Activated CD4-positive, alpha-beta T cell treated with anti-CD3 and anti-CD28 coated beads for 36 hours (primary cell): ENCODE data around the gene HPSE. TPM values are rescaled to one million over a fixed set of nuclear protein-coding genes. Genes with fewer than 3 reads are reported as not detected.

Experiments used
- ATAC-seq: fragments of 200-7000 bp; cut with Tn5 transposase; one replicate; pipeline ENCODE4 v1.10.0; 2021; ENCODE audit warnings: mild to moderate bottlenecking, moderate library complexity
- CTCF ChIA-PET: fragments of 350-600 bp; sonication (Branson Sonifier 250); formaldehyde crosslinking; loops from one replicate; lab custom pipeline; 2021; ENCODE audit warnings: antibody characterized with exemption; lab: Charles Lee
- POLR2A ChIA-PET: fragments of 350-600 bp; sonication (Branson Sonifier 250); formaldehyde crosslinking; loops from one replicate; lab custom pipeline; 2021; ENCODE audit warnings: antibody characterized with exemption, inconsistent platforms; lab: Charles Lee
- DNase-seq: peaks from one replicate; pipeline ENCODE4 v3.0.0-alpha.2; 2020
- H3K27ac Mint-ChIP-seq: one replicate; pipeline ENCODE4 v1.8.0; 2021; ENCODE audit warnings: mixed read lengths
- H3K27me3 Mint-ChIP-seq: one replicate; pipeline ENCODE4 v1.8.0; 2021; ENCODE audit warnings: mixed read lengths
- H3K36me3 Mint-ChIP-seq: one replicate; pipeline ENCODE4 v1.8.0; 2021; ENCODE audit warnings: low read depth, mixed read lengths
- H3K4me1 Mint-ChIP-seq: one replicate; pipeline ENCODE4 v1.8.0; 2021; ENCODE audit warnings: mixed read lengths
- H3K4me3 Mint-ChIP-seq: one replicate; pipeline ENCODE4 v1.8.0; 2021; ENCODE audit warnings: mild to moderate bottlenecking, moderate library complexity, mixed read lengths
- H3K9me3 Mint-ChIP-seq: one replicate; pipeline ENCODE4 v1.8.0; 2021; ENCODE audit warnings: low read depth, mixed read lengths
- intact Hi-C, 2 experiments: fragments of 100-400 bp; cut with DNase I in 1 of 2; cut with micrococcal nuclease in 1 of 2; formaldehyde crosslinking; loops; one replicate each; pipeline versions ENCODE4 v1.14.2 to v1.15.1; 2022 to 2024; cut with DNase I, micrococcal nuclease
- total RNA-seq, 2 experiments: library from RNA; stranded (reverse); gene quantifications; one replicate each; pipeline ENCODE4 v1.2.3, GENCODE V29; 2021

HPSE gene
- total RNA-seq, result 10 to 100 TPM; 11.4 TPM

GRCh38 chr4:83334425-83335241, at the start of gene HPSE:
Gene HPSE, minus strand, starts transcription at chr4:83334848. Its CDS starts 66 bp downstream, at chr4:83334782.
- DNase-seq, result peak; percentile 80
- intact Hi-C loops, result loop anchor here in 1 of 2 experiments (1.0 kb wide), 1 partner anchor 121 kb away; the partner anchor contains the start of gene HELQ
- H3K9me3 Mint-ChIP-seq, result peaks cover 4% of the 10 kb centered on the region
- peaks cover 13% of the 10 kb centered on the region for H3K27me3 Mint-ChIP-seq
- peaks cover 15% of the 10 kb centered on the region for H3K4me1 Mint-ChIP-seq
- ChIA-PET POLR2A (interaction anchor here (0.6 kb wide), 1 partner anchor 12 kb away, joined by 3 read pairs; no protein-coding TSS in a partner anchor), CTCF (interaction anchor here (0.6 kb wide), 1 partner anchor 25 kb away, joined by 3 read pairs; no protein-coding TSS in a partner anchor)
- peak within 1 kb of the TSS; percentile 87 for H3K27ac Mint-ChIP-seq
- H3K36me3 Mint-ChIP-seq, result peaks cover 5% of the 10 kb centered on the region
- H3K4me3 Mint-ChIP-seq, result peak within 1 kb of the TSS; percentile 81
- peak; percentile 90 for ATAC-seq

- H3K9me3 Mint-ChIP-seq, result peaks cover 5% of the 10 kb centered on the region
- H3K36me3 Mint-ChIP-seq, result peaks cover 5% of the 10 kb centered on the region
- DNase-seq, result peak; percentile 9
- H3K27ac Mint-ChIP-seq, result no peak overlapping the region
- ChIA-PET CTCF (interaction anchor here (1.5 kb wide), 1 partner anchor 26 kb away, joined by 3 read pairs; no protein-coding TSS in a partner anchor), POLR2A (no interaction called here)
- no peak for ATAC-seq
- intact Hi-C loops, result no loop called here
- no peaks in the 10 kb centered on the region for H3K27me3 Mint-ChIP-seq
- no peaks in the 10 kb centered on the region for H3K4me1 Mint-ChIP-seq
- H3K4me3 Mint-ChIP-seq, result no peak overlapping the region
Measured at GRCh38 chr4:83382850-83383249, 48.2 kb upstream of the HPSE start.

DNA sequence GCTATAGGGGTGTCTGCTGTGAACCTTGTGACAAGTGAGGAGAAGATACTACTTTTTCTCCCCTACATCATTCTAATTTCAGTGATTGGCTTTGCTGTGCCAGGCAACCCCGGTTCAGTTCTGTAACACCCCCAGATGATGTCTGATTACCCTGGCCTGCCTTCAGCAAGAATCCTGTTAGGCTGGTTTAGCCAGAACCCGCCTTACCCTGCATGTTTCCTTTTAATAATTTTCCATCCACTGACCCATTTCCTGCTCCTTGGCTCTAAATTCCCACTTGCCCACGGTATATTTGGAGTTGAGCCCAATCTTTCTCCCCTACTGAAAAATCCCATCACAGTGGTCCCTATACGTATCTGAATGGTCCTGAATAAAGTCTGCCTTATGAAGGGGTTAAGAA, 46.5 kb upstream of the HPSE start:
- peaks cover 2% of the 10 kb centered on the region for H3K27me3 Mint-ChIP-seq
- POLR2A ChIA-PET, result no interaction called here
- CTCF ChIA-PET, result no interaction called here

GRCh38 chr4:83378419-83378818, 43.8 kb upstream of the HPSE start:
- H3K27ac Mint-ChIP-seq, result no peak overlapping the region
- CTCF ChIA-PET, result interaction anchor here (1.0 to 1.5 kb wide), 2 partner anchors 10 to 118 kb away, joined by 4 to 8 read pairs; no protein-coding TSS in a partner anchor
- H3K27me3 Mint-ChIP-seq, result peaks cover 4% of the 10 kb centered on the region
- POLR2A ChIA-PET, result no interaction called here
- H3K9me3 Mint-ChIP-seq, result peaks cover 14% of the 10 kb centered on the region
- H3K4me1 Mint-ChIP-seq, result no peaks in the 10 kb centered on the region
- intact Hi-C loops, result no loop called here
- peaks cover 5% of the 10 kb centered on the region for H3K36me3 Mint-ChIP-seq
- DNase-seq (peak; percentile 26), ATAC-seq (no peak)
- H3K4me3 Mint-ChIP-seq, result no peak overlapping the region

More for the DNA sequence above, 46.5 kb upstream of the HPSE start:
- Mint-ChIP-seq H3K27ac (no peak overlapping the region), H3K36me3 (peaks cover 5% of the 10 kb centered on the region), H3K4me1 (no peaks in the 10 kb centered on the region), H3K9me3 (peaks cover 14% of the 10 kb centered on the region), H3K4me3 (no peak overlapping the region)
- no peak for ATAC-seq
- intact Hi-C loops, result no loop called here
- no peak for DNase-seq

GRCh38 chr4:83372931-83373330, 38.3 kb upstream of the HPSE start:
- ChIA-PET POLR2A (no interaction called here), CTCF (interaction anchor here (0.6 to 1.1 kb wide), 2 partner anchors 17 to 285 kb away, joined by 3 to 4 read pairs; no protein-coding TSS in a partner anchor)
- peaks cover 4% of the 10 kb centered on the region for H3K27me3 Mint-ChIP-seq
- no peak overlapping the region for H3K4me3 Mint-ChIP-seq
- intact Hi-C loops, result no loop called here
- DNase-seq, result no peak
- no peaks in the 10 kb centered on the region for H3K36me3 Mint-ChIP-seq
- H3K27ac Mint-ChIP-seq, result no peak overlapping the region
- no peaks in the 10 kb centered on the region for H3K4me1 Mint-ChIP-seq
- H3K9me3 Mint-ChIP-seq, result peaks cover 9% of the 10 kb centered on the region
- ATAC-seq, result no peak

DNA sequence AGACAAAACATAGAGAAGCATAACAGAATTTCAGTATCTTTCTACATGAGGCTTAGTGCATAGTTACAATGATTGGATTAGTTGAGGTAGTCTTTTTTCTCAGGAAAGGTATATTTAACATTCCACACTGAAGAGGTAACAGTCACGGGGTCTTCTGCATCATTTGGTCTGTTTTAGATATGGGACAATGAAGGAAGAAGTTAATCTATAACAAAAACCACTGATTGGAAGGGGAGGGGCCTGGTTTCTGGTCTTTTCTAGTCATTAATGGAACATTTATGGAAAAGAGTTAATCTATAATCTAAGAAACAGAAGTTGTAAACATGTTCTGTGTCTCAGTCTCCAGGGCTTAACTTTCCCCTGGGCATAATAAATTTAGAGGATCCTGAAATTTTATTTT, 37.3 kb upstream of the HPSE start:
- POLR2A ChIA-PET, result no interaction called here
- no peaks in the 10 kb centered on the region for H3K36me3 Mint-ChIP-seq
- H3K9me3 Mint-ChIP-seq, result peaks cover under 1% of the 10 kb centered on the region
- ATAC-seq (no peak), DNase-seq (no peak)
- peaks cover 4% of the 10 kb centered on the region for H3K27me3 Mint-ChIP-seq
- no peak overlapping the region for H3K27ac Mint-ChIP-seq
- H3K4me3 Mint-ChIP-seq, result no peak overlapping the region
- no peaks in the 10 kb centered on the region for H3K4me1 Mint-ChIP-seq
- CTCF ChIA-PET, result no interaction called here
- intact Hi-C loops, result no loop called here

- ATAC-seq (no peak), DNase-seq (no peak)
- Mint-ChIP-seq H3K27ac (no peak overlapping the region), H3K4me3 (no peak overlapping the region), H3K27me3 (peaks cover 3% of the 10 kb centered on the region), H3K36me3 (no peaks in the 10 kb centered on the region), H3K9me3 (no peaks in the 10 kb centered on the region), H3K4me1 (no peaks in the 10 kb centered on the region)
- POLR2A ChIA-PET, result no interaction called here
- CTCF ChIA-PET, result no interaction called here
- intact Hi-C loops, result no loop called here
Measured at GRCh38 chr4:83371235-83371634, 36.6 kb upstream of the HPSE start.

GRCh38 chr4:83370640-83370906, 35.9 kb upstream of the HPSE start:
- no peaks in the 10 kb centered on the region for H3K9me3 Mint-ChIP-seq
- H3K27ac Mint-ChIP-seq, result no peak overlapping the region
- DNase-seq (no peak), ATAC-seq (no peak)
- no peaks in the 10 kb centered on the region for H3K4me1 Mint-ChIP-seq
- no peaks in the 10 kb centered on the region for H3K27me3 Mint-ChIP-seq
- ChIA-PET CTCF (interaction anchor here (1.1 to 1.2 kb wide), 2 partner anchors 13 to 18 kb away, joined by 3 read pairs; no protein-coding TSS in a partner anchor), POLR2A (no interaction called here)
- H3K4me3 Mint-ChIP-seq, result no peak overlapping the region
- no peaks in the 10 kb centered on the region for H3K36me3 Mint-ChIP-seq
- intact Hi-C loops, result no loop called here

DNA sequence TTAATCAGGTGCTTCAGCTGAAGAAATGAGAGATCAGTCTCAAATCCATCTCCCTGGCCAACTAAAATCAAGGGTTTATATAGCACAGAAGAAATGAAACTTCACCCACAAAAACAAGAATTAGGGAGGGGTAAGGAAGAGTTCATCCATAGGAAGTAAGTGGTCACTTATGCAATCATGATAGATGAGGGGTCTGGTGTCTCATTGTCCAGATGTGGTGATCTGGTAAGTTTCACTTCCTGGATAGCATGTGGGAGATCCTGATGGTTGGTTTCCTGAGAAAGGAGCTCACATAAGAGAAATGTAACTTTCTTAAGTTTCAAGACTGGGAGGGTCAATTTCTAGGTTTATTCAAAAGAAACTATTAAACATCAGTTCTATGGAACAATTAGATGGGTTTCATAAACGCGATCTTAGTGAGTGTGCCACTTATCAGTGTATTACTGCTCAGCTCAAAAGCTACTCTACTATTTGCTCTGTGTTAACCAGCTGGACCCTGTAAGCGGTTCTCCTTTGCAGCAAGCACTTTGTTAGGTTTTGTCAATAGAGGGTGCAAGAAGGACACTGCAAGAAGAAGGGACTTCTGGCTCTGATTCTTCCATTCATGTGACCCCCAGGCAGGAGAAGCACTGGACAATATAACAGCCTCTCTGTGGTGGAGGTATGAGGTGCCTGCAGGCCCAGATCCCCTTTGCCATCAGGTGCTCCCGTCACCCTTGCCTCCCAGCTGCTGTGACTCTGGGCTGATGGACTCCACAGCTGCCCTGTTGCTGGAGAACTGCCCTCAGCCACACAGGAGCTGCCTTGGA, 35.4 kb upstream of the HPSE start:
- Mint-ChIP-seq H3K27me3 (peaks cover 2% of the 10 kb centered on the region), H3K4me1 (no peaks in the 10 kb centered on the region), H3K27ac (no peak overlapping the region), H3K9me3 (no peaks in the 10 kb centered on the region), H3K4me3 (no peak overlapping the region), H3K36me3 (no peaks in the 10 kb centered on the region)
- CTCF ChIA-PET, result interaction anchor here (1.1 to 1.2 kb wide), 2 partner anchors 12 to 18 kb away, joined by 3 read pairs; no protein-coding TSS in a partner anchor
- ATAC-seq, result no peak
- no peak for DNase-seq
- POLR2A ChIA-PET, result no interaction called here
- intact Hi-C loops, result no loop called here

- DNase-seq (no peak), ATAC-seq (no peak)
- ChIA-PET CTCF (no interaction called here), POLR2A (interaction anchor here (0.6 kb wide), 1 partner anchor 249 kb away, joined by 3 read pairs; no protein-coding TSS in a partner anchor)
- Mint-ChIP-seq H3K4me1 (no peaks in the 10 kb centered on the region), H3K27me3 (peaks cover 4% of the 10 kb centered on the region), H3K9me3 (no peaks in the 10 kb centered on the region), H3K4me3 (no peak overlapping the region), H3K27ac (no peak overlapping the region), H3K36me3 (no peaks in the 10 kb centered on the region)
- intact Hi-C loops, result no loop called here
Measured at GRCh38 chr4:83364312-83364711, 29.7 kb upstream of the HPSE start.

- intact Hi-C loops, result no loop called here
- CTCF ChIA-PET, result interaction anchor here (0.9 to 1.0 kb wide), 3 partner anchors 17 to 82 kb away, joined by 3 read pairs; no protein-coding TSS in a partner anchor
- no peaks in the 10 kb centered on the region for H3K36me3 Mint-ChIP-seq
Measured at GRCh38 chr4:83362492-83363329, 28.1 kb upstream of the HPSE start.

More at GRCh38 chr4:83362492-83363329, 28.1 kb upstream of the HPSE start:
- Mint-ChIP-seq H3K27ac (no peak overlapping the region), H3K9me3 (no peaks in the 10 kb centered on the region), H3K27me3 (peaks cover 4% of the 10 kb centered on the region), H3K4me3 (no peak overlapping the region), H3K4me1 (peaks cover 3% of the 10 kb centered on the region)
- ATAC-seq (no peak), DNase-seq (no peak)
- POLR2A ChIA-PET, result no interaction called here
